Dendritic cell treated with granulocyte-macrophage colony-stimulating factor and Interleukin-4, amounts not matched to agents 40 ng/mL and 50 ng/mL, for 4 days (primary cell): ENCODE data around the gene MYH4.

ENCODE experiments used
- H3K27ac Mint-ChIP-seq: one replicate; pipeline ENCODE4 v1.8.0; 2022; ENCODE audit warnings: mild to moderate bottlenecking, mixed read lengths
- H3K27me3 Mint-ChIP-seq: one replicate; pipeline ENCODE4 v1.8.0; 2022; ENCODE audit warnings: mild to moderate bottlenecking, mixed read lengths
- H3K36me3 Mint-ChIP-seq: one replicate; pipeline ENCODE4 v1.8.0; 2022; ENCODE audit warnings: low read depth, mixed read lengths
- H3K4me1 Mint-ChIP-seq: one replicate; pipeline ENCODE4 v1.8.0; 2022; ENCODE audit warnings: low read depth, mixed read lengths
- H3K4me3 Mint-ChIP-seq: one replicate; pipeline ENCODE4 v1.8.0; 2022; ENCODE audit warnings: mild to moderate bottlenecking, moderate library complexity, mixed read lengths
- H3K9me3 Mint-ChIP-seq: one replicate; pipeline ENCODE4 v1.8.0; 2022; ENCODE audit warnings: mixed read lengths
- intact Hi-C: fragments of 100-400 bp; cut with micrococcal nuclease; formaldehyde crosslinking; loops from one replicate; pipeline ENCODE4 v1.15.0; 2022

Gene MYH4

DNA sequence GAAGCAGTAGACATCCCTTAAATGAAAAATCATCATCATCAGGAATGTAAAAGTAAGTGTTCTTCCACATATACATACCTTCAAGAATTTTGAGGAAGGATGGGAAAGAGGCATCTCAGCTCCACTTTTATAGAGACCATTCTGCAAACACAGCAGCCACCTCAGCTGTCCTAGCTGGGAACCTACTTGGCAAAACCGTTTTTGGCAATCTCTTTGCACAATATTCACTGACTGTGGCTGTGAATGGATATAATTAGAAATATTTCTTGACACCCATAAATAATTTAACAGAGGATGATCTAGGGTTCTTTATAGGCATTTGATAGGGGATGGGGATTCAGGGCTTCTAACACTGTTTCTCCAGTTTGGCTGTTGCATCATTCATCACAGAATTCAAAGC is at the start of gene MYH4:
TSS of gene MYH4 (minus strand) at position 101 of the 400 bp plus-strand sequence. CDS start 2,814 bp downstream, outside the sequence.
- H3K9me3 Mint-ChIP-seq: no peaks in the 10 kb centered on the region

DNA sequence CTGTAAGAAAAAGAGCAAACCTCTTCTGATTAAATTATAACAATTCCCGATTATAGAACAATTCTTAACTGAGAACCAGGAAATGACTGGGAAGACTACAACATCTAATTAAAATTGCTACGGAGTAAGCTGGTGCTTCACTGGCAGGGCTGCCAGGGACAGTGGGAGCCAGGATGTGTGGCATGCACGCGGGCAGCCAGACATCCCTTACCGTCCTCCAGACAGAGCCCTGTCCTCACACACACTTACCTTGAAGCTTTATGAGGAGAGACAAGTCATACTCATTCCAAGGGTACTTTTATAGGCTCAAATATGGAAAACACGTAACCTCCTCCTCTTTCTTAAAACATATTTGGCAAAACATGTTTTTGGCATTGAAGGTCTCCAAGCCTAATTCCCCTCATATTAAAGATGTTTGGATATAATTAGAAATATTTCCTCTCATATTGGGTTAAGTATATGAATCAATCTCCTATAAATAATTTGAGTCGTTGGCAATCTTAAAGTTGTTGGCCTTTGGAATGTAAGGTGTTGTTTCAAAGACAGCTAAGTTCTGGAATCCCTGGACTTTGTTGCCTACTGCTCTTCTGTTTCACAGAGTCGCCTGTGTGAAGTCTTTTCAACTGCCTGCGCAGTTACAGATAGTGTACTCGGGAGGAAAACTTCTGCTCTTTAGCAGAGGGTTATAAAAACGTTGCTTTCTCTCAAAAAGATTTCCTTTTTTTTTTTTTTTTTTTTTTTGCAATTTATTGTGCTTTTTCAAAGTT is 49.1 kb upstream of the MYH4 start, which contains the start of gene MYH1:
TSS of gene MYH1 (minus strand) at position 272 of the 767 bp plus-strand sequence. CDS start 1,900 bp downstream, outside the sequence.
- intact Hi-C loops: no loop called here
- Mint-ChIP-seq H3K4me1 (no peaks in the 10 kb centered on the region), H3K4me3 (no peak within 1 kb of the TSS)

More for the DNA sequence above, at the start of gene MYH4:
- Mint-ChIP-seq H3K4me1 (no peaks in the 10 kb centered on the region), H3K36me3 (no peaks in the 10 kb centered on the region), H3K4me3 (no peak within 1 kb of the TSS), H3K27ac (no peak within 1 kb of the TSS), H3K27me3 (no peaks in the 10 kb centered on the region)
- intact Hi-C loops: no loop called here

DNA sequence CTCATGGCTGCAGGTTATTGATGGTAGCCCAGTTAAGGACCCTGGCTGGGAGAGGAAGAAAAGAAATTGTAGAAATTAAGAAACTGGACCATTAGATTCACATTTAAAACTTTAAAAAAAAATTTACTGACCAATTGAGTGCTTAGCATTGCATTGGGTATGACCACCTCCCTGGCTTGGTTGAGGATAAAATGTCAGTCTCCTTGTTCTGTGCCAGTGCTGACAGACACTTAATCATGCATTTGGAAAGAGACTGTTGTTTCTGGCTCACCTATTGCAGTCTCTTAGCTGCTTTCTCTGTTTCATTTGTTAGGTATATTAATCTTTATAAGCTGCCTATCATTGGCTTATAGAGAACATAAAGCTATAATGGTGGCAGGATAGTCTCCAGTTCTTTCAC is 47.3 kb upstream of the MYH4 start:
- H3K27me3 Mint-ChIP-seq: peaks cover 2% of the 10 kb centered on the region
- H3K27ac Mint-ChIP-seq: no peak overlapping the region
- intact Hi-C loops: no loop called here
- H3K4me1 Mint-ChIP-seq: no peaks in the 10 kb centered on the region
- H3K9me3 Mint-ChIP-seq: no peaks in the 10 kb centered on the region
- H3K4me3 Mint-ChIP-seq: no peak overlapping the region
- H3K36me3 Mint-ChIP-seq: no peaks in the 10 kb centered on the region

More for the DNA sequence above, 49.1 kb upstream of the MYH4 start, which contains the start of gene MYH1:
- Mint-ChIP-seq H3K27ac (no peak within 1 kb of the TSS), H3K9me3 (no peaks in the 10 kb centered on the region), H3K27me3 (peaks cover 4% of the 10 kb centered on the region), H3K36me3 (no peaks in the 10 kb centered on the region)

DNA sequence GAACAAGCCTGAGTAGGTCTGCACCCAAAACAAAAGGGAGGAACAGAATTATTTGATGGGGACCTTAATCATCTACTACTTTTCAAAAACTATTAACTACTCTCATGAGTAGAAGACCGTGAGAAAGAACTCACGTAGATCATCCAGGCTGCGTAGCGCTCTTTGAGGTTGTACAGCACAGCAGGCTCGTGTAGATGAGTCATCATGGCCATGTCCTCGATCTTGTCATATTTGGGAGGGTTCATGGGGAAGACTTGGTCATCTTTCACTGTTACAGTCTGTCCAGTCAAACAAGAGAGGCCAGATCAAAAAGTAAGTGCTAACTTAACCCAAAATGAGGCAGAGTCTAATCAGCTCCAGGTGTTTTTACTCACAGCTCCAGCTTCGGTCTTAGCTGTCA is 46.7 kb upstream of the MYH4 start:
- Mint-ChIP-seq H3K36me3 (no peaks in the 10 kb centered on the region), H3K27me3 (no peaks in the 10 kb centered on the region), H3K27ac (no peak overlapping the region), H3K9me3 (no peaks in the 10 kb centered on the region), H3K4me1 (no peaks in the 10 kb centered on the region), H3K4me3 (no peak overlapping the region)
- intact Hi-C loops: no loop called here

DNA sequence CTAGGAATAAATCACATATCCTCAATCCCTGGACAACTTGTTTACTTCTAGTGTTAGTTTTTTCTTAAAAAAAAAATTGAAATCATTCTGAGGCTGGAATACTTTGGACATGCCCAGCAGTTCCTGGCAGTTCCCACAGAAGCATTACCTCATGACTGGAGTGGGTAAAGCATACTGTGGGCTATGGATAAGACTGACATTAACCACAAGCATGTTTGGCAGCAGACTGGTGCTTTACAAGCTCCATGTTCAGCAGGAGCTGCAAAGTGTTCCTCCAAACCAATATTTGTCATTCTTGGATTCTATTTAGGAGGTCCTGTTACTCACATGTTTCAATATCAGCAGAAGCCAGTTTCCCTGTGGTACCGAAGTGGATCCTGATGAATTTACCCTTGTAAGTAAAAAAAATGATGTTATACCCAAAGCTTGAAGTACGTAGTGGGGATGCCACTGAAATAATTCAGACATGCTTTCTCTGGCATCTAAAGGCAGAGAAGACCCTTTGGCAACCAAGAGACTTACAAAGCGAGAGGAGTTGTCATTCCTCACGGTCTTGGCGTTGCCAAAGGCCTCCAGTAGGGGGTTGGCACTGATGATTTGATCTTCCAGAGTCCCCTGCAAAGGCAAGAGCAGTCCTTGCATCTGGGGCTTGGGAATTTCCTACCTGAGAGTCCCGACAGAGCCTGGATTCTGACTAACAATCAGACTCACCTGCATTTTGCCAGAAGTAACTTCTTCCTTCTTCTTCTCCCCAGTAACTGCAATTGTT is 44.1 kb upstream of the MYH4 start:
- intact Hi-C loops: no loop called here
- no peaks in the 10 kb centered on the region for H3K4me1 Mint-ChIP-seq
- H3K27ac Mint-ChIP-seq: no peak overlapping the region
- H3K27me3 Mint-ChIP-seq: no peaks in the 10 kb centered on the region
- H3K36me3 Mint-ChIP-seq: no peaks in the 10 kb centered on the region
- H3K4me3 Mint-ChIP-seq: no peak overlapping the region
- H3K9me3 Mint-ChIP-seq: no peaks in the 10 kb centered on the region

DNA sequence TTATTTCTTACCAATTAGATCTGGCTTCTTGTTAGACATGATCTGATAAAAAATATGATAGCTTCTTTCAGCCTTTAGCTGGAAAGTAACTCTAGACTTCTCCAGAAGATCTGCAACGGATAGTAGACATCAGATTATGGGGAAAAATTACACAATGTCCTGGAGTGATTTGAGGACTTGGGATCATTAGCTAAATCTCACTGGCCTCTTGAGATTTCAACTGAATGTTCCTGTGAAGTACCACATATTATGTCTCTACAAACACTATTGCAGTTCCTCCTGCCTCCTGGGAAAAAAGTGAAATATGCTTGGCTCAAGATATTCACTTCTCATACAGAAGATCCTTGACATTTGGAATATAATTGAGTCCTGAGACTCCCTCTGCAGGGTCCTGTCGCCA is 43.5 kb upstream of the MYH4 start:
- Mint-ChIP-seq H3K9me3 (no peaks in the 10 kb centered on the region), H3K27ac (no peak overlapping the region), H3K36me3 (no peaks in the 10 kb centered on the region), H3K4me1 (no peaks in the 10 kb centered on the region), H3K4me3 (no peak overlapping the region), H3K27me3 (no peaks in the 10 kb centered on the region)
- intact Hi-C loops: no loop called here

DNA sequence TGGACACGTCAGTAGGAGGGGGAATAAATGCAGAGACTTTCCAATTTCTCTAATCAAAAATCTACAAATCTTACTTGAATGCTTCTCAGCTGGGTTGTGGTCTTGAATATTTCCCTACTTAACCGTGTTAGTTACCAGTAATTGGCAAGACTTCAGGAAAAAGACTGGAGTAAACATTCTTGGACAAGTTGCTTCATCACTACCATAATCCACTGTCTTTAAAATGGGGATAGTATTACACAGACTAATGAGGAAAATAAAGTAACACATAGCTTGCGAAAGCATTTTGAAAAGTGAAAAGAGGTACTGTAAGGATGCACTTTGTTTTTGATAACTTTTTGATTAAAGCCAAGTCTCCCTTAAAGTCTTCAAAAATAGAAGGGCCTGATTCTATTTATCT is 30.6 kb upstream of the MYH4 start:
- Mint-ChIP-seq H3K9me3 (no peaks in the 10 kb centered on the region), H3K27ac (no peak overlapping the region), H3K4me3 (no peak overlapping the region), H3K4me1 (no peaks in the 10 kb centered on the region), H3K27me3 (no peaks in the 10 kb centered on the region), H3K36me3 (no peaks in the 10 kb centered on the region)
- intact Hi-C loops: no loop called here

DNA sequence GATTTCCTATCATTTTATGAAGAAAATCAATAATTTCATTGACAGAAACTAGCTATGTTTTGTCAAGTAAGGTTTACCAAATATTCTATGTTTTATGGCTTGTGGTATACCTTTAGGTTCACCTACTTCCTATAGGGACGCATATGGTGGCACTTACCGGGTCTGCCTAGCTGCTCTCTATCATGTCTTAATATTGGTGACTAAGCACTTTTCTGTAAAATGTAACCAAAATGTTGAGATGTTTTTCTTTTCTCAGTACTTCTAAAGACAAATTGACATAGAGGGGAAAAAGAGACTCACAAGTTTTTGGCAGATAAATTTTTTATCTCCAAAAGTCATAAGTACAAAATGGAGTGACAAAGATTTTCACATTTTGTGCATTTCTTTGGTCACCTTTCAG is 22.6 kb upstream of the MYH4 start:
- H3K4me3 Mint-ChIP-seq: no peak overlapping the region
- no peaks in the 10 kb centered on the region for H3K27me3 Mint-ChIP-seq

DNA sequence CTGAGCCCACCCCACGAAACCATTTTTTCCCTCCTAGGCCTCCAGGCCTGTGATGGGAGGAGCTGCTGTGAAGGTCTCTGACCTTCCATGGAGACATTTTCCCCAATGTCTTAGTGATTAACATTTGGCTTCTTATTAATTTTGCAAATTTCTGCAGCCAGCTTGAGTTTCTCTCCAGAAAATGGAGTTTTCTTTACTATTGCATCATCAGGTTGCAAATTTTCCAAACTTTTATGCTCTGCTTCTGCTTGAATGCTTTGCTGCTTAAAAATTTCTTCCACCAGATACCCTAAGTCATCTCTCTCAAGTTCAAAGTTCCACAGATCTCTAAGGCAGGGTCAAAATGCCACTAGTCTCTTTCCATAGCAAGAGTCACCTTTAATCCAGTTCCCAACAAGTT is 12.9 kb upstream of the MYH4 start:
- intact Hi-C loops: no loop called here
- no peak overlapping the region for H3K4me3 Mint-ChIP-seq
- H3K27ac Mint-ChIP-seq: no peak overlapping the region
- H3K36me3 Mint-ChIP-seq: no peaks in the 10 kb centered on the region
- H3K27me3 Mint-ChIP-seq: no peaks in the 10 kb centered on the region
- H3K9me3 Mint-ChIP-seq: peaks cover 42% of the 10 kb centered on the region
- no peaks in the 10 kb centered on the region for H3K4me1 Mint-ChIP-seq

More for the DNA sequence above, 22.6 kb upstream of the MYH4 start:
- Mint-ChIP-seq H3K9me3 (peaks cover 39% of the 10 kb centered on the region), H3K4me1 (no peaks in the 10 kb centered on the region), H3K36me3 (no peaks in the 10 kb centered on the region), H3K27ac (no peak overlapping the region)
- intact Hi-C loops: no loop called here

DNA sequence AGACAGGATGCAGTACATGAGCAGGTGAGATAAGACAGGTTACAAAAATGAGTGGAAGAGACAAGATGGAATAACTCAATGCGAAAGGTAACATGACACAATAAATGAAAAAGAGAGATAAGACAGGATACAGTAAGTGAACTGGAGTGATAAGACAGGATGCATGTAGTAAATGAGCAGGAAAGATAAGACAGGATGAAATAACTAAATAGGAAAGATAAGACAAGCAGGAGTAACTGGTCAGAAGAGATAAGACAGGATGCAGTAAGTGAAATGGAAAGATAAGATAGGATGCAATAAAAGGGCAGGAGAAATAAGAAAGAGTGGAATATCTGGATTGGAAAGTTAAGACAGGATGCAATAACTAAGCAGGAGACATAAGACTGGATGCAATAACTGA is 8.3 kb upstream of the MYH4 start:
- H3K27me3 Mint-ChIP-seq: no peaks in the 10 kb centered on the region
- intact Hi-C loops: no loop called here
- H3K4me3 Mint-ChIP-seq: no peak overlapping the region
- H3K9me3 Mint-ChIP-seq: peaks cover 7% of the 10 kb centered on the region
- no peaks in the 10 kb centered on the region for H3K4me1 Mint-ChIP-seq
- H3K36me3 Mint-ChIP-seq: no peaks in the 10 kb centered on the region
- no peak overlapping the region for H3K27ac Mint-ChIP-seq

DNA sequence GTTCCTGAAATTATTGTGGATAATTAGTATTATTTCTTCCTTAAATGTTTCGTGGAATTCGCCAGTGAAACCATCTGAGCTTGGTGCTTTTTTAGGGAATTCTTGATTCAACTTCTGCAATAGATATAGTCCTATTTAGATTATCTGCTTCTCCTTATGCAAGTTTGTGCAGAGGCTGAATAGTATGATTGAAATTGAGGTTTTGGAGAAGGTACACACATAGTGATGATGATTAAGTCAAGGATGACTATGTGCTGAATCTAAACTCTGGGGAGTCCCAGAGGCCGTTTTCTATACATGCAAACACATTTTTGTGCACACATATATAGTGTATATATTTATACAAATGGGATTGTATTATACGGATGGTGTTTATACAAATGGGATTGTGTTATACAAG is 5.2 kb upstream of the MYH4 start:
- intact Hi-C loops: no loop called here
- Mint-ChIP-seq H3K4me3 (no peak overlapping the region), H3K27me3 (no peaks in the 10 kb centered on the region), H3K36me3 (no peaks in the 10 kb centered on the region), H3K4me1 (no peaks in the 10 kb centered on the region), H3K9me3 (no peaks in the 10 kb centered on the region), H3K27ac (no peak overlapping the region)

DNA sequence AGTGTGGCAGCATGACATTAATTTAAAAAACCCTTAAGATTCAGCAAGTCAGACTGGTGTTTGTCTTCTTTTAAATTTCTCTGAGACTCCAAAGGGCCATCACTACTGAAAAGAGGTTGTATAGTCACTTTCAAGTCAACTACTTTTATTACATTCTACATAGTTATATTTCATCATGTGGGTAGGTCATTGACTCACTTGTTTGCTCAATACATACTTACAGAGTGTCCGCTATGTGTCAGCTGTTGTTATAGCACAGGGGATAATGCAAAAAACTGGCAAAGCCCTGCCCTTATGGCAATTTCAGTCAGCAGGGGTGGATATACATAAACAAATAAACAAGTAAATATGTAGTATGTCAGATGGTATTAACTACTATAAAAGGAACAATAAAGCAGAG is 2.5 kb upstream of the MYH4 start:
- intact Hi-C loops: no loop called here
- H3K27me3 Mint-ChIP-seq: no peaks in the 10 kb centered on the region
- no peaks in the 10 kb centered on the region for H3K9me3 Mint-ChIP-seq
- no peak overlapping the region for H3K27ac Mint-ChIP-seq
- no peak overlapping the region for H3K4me3 Mint-ChIP-seq
- no peaks in the 10 kb centered on the region for H3K36me3 Mint-ChIP-seq
- H3K4me1 Mint-ChIP-seq: no peaks in the 10 kb centered on the region

DNA sequence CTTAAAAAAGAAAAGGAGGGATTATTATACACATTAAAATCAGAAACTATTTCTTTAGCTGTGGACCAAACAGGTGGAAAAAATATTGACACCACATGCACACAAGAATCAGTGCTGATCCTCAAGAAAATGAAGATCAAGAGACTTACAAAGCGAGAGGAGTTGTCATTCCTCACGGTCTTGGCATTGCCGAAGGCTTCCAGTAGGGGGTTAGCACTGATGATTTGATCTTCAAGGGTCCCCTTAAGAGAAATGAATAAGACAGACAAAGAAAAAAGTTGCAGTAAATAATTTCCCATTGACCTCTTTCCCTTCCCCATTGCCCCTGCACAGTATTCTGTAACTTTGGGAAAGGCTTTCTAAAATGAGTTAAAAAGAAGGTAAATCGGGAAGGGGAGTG is 6.0 kb downstream of the MYH4 start:
- no peaks in the 10 kb centered on the region for H3K4me1 Mint-ChIP-seq
- no peaks in the 10 kb centered on the region for H3K36me3 Mint-ChIP-seq
- no peak overlapping the region for H3K27ac Mint-ChIP-seq
- H3K4me3 Mint-ChIP-seq: no peak overlapping the region
- H3K27me3 Mint-ChIP-seq: peaks cover 4% of the 10 kb centered on the region
- intact Hi-C loops: no loop called here
- H3K9me3 Mint-ChIP-seq: no peaks in the 10 kb centered on the region

DNA sequence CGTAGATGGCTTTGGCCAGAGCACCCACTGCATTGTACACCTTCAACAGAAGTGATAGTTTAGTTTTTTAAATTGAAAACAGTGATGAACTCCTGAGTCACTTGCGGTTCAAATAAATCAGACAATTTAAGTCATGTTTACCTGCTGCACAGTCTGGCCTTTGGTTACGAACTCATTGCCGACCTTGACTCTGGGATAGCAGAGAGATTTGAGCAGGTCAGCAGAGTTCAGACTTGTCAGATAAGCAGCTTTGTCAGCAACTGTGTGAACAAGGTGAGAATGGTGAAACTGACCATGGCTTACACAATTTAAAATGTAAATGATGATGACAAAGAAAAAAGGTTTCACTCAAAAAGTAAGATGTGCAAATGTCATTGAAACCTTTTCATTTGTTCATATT is 9.3 kb downstream of the MYH4 start:
- Mint-ChIP-seq H3K9me3 (no peaks in the 10 kb centered on the region), H3K4me1 (no peaks in the 10 kb centered on the region), H3K27ac (no peak overlapping the region), H3K36me3 (no peaks in the 10 kb centered on the region), H3K27me3 (peaks cover 4% of the 10 kb centered on the region), H3K4me3 (no peak overlapping the region)
- intact Hi-C loops: no loop called here
